Panc1 (cell line): Measurements from ENCODE around the gene TMEM45A.

ENCODE experiments used
- CTCF ChIP-seq: fragments of 450-650 bp; IDR thresholded peaks from 2 replicates; pipeline ENCODE4 v1.5.1; 2017; ENCODE audit warnings: mild to moderate bottlenecking
- POLR2AphosphoS5 ChIP-seq: IDR thresholded peaks from 2 replicates; pipeline ENCODE4 v1.6.1; 2012; ENCODE audit warnings: mild to moderate bottlenecking, low read depth, low read length, moderate library complexity
- REST ChIP-seq, 2 experiments: IDR thresholded peaks; 2 replicates each; pipeline ENCODE4 v1.6.1; 2011 to 2012; ENCODE audit warnings: low read depth in 2 of 2, control low read depth in 1 of 2, low read length in 1 of 2, mild to moderate bottlenecking in 1 of 2, moderate library complexity in 1 of 2; ENCODE audit not compliant: insufficient read depth in 1 of 2

- TF ChIP-seq CTCF (no peak), POLR2AphosphoS5 (no peak), REST (IDR thresholded peaks at IDR 0.05; ENCODE audit: insufficient read depth in 1 of 2, low read depth in 2 of 2, low read length in 1 of 2) (no peak)
Measured at GRCh38 chr3:100525753-100526612, 33.6 kb downstream of the TMEM45A start.
